OCI-LY7 (cell line): Measurements from ENCODE around the gene SPACA1. TPM values are rescaled to one million over a fixed set of nuclear protein-coding genes. Genes with fewer than 3 reads are reported as not detected.

Source experiments
- BruUV-seq: library from RNA; stranded (reverse); fragments of 400-500 nt; replicated peaks from 2 replicates; lab custom pipeline; 2021; lab: Mats Ljungman, UMichigan
- CTCF ChIA-PET: fragments of 300-600 bp; sonication (Branson Sonifier 250); formaldehyde crosslinking; loops from one replicate; lab custom pipeline; 2022; ENCODE audit warnings: antibody characterized with exemption; ENCODE audit not compliant: unreplicated experiment; lab: Charles Lee
- POLR2A ChIA-PET: fragments of 300-600 bp; sonication (Branson Sonifier 250); formaldehyde crosslinking; loops from one replicate; lab custom pipeline; 2022; ENCODE audit warnings: antibody characterized with exemption; lab: Charles Lee
- DNase-seq: peaks from one replicate; pipeline ENCODE4 v3.0.0-alpha.2; 2015; ENCODE audit warnings: low spot score
- H2AFZ ChIP-seq: fragments of 200-600 bp; sonication (generic), shearing (Covaris generic); 2 replicates; pipeline ENCODE4 v1.6.1; 2014; ENCODE audit warnings: mild to moderate bottlenecking, antibody characterized with exemption, low read length, moderate library complexity
- H3K27ac ChIP-seq: fragments of 200-600 bp; sonication (generic); 2 replicates; pipeline ENCODE4 v1.5.1; 2014; ENCODE audit warnings: mixed run types, low read depth, mild to moderate bottlenecking, moderate library complexity, low read length, inconsistent platforms; ENCODE audit not compliant: poor library complexity, severe bottlenecking
- H3K36me3 ChIP-seq: fragments of 200-600 bp; sonication (generic); 2 replicates; pipeline ENCODE4 v1.6.1; 2014; ENCODE audit warnings: mild to moderate bottlenecking, antibody characterized with exemption, low read length, moderate library complexity, mixed read lengths; ENCODE audit not compliant: insufficient read depth
- H3K4me1 ChIP-seq: fragments of 200-600 bp; sonication (generic); 2 replicates; pipeline ENCODE4 v1.5.1; 2014; ENCODE audit warnings: mild to moderate bottlenecking, low read length; ENCODE audit not compliant: insufficient read depth, poor library complexity, severe bottlenecking
- H3K4me2 ChIP-seq: fragments of 200-600 bp; sonication (generic); 2 replicates; pipeline ENCODE4 v1.6.1; 2014; ENCODE audit warnings: mild to moderate bottlenecking, low read length
- H3K4me3 ChIP-seq: fragments of 200-600 bp; sonication (generic); 2 replicates; pipeline ENCODE4 v1.5.1; 2014; ENCODE audit warnings: mild to moderate bottlenecking, low read depth, low read length; ENCODE audit not compliant: poor library complexity, severe bottlenecking
- H3K79me2 ChIP-seq: fragments of 200-600 bp; sonication (generic); 2 replicates; pipeline ENCODE4 v1.6.1; 2016; ENCODE audit warnings: low read depth, mild to moderate bottlenecking, low read length, moderate library complexity, mixed read lengths; ENCODE audit not compliant: insufficient read depth
- H3K9me2 ChIP-seq: fragments of 200-600 bp; sonication (generic); 2 replicates; pipeline ENCODE4 v1.6.1; 2016; ENCODE audit warnings: mild to moderate bottlenecking, low read length, mixed read lengths; ENCODE audit not compliant: insufficient read depth
- H3K9me3 ChIP-seq: fragments of 200-600 bp; sonication (generic); 2 replicates; pipeline ENCODE4 v1.6.1; 2014; ENCODE audit warnings: mild to moderate bottlenecking, mixed run types, low read length, mixed read lengths
- H4K20me1 ChIP-seq: fragments of 200-600 bp; sonication (generic); 2 replicates; pipeline ENCODE4 v1.6.1; 2014; ENCODE audit warnings: mild to moderate bottlenecking, antibody characterized with exemption, low read length, moderate library complexity, mixed read lengths; ENCODE audit not compliant: insufficient read depth
- EZH2phosphoT487 ChIP-seq: fragments of 200-600 bp; sonication (generic); IDR thresholded peaks from 2 replicates; pipeline ENCODE4 v1.6.1; 2018; ENCODE audit warnings: low read depth, borderline replicate concordance, mild to moderate bottlenecking, mixed run types, antibody characterized with exemption, low read length, moderate library complexity, mixed read lengths
- intact Hi-C: fragments of 100-400 bp; cut with micrococcal nuclease; formaldehyde crosslinking; loops from one replicate; pipeline ENCODE4 v1.10.0; 2022; ENCODE audit not compliant: unreplicated experiment
- total RNA-seq, 2 experiments: library from RNA; depleted of rRNA in 1 of 2; stranded (reverse); fragments of >200 nt in 1 of 2; shearing (Covaris generic) in 1 of 2; gene quantifications; 2 replicates each; pipeline ENCODE4 v1.2.3, GENCODE V29; 2014 to 2022
- TF ChIP-seq, protein P1 (sequence below): fragments of 200-600 bp; sonication (generic); conservative IDR thresholded peaks from 2 replicates; pipeline ENCODE4 v1.5.1; 2014; ENCODE audit warnings: mild to moderate bottlenecking, antibody characterized with exemption, low read length, moderate library complexity, mixed read lengths

Gene SPACA1
- total RNA-seq, 2 experiments from 2014 or later, result not detected

DNA sequence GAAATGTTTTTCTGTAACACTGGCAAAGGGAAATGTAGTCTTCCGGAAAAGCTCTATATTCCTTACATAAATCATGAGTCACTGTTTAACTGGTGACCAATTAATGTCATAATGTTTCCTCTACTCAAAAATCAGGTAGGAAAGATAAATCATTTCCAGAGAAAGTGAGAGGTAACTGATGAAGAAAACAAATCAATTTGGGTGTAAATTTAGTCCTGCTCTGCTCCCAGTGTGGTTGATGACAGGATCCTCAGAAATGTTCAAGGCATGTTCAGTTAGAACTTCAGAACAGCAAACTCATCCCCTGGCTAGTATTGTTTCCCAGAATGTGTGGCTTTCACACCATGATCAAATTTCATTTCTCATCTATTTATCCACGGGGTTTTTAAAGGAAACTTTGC is 38.8 kb upstream of the SPACA1 start:
- POLR2A ChIA-PET, result interaction anchor here (0.5 to 1.2 kb wide), 5 partner anchors 20 to 1115 kb away, joined by 3 to 4 read pairs (median 3); no protein-coding TSS in a partner anchor
- CTCF ChIA-PET, result no interaction called here
- H3K4me2 ChIP-seq, result no peak overlapping the region

DNA sequence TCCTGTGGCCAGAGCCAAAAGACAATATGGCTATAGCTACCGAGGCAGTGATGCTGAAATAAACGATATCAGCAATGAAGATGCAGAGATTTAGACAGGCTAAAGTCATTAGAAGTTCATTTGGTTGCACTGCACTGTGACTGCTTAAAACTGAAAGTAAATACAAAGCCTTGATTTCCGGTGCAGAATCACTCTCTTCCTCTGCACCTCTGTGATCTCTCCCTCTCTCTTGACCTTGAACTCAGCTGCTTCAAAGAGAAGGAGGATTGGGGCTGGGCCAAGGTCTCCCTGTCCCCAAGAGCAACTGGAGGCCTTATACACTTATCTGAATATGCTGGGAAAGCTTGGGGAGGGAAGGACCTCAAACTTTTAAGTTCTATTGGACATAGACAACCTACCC is 34.6 kb upstream of the SPACA1 start:
- Histone ChIP-seq H3K4me3 (peak overlapping the region; percentile 45), H3K27ac (peak overlapping the region; percentile 60), H3K79me2 (no peaks in the 10 kb centered on the region), H3K9me3 (peaks cover 7% of the 10 kb centered on the region; the same call in 1 of the 2 replicates), H3K4me1 (peaks cover 24% of the 10 kb centered on the region), H3K36me3 (no peaks in the 10 kb centered on the region), H3K4me2 (peak overlapping the region; percentile 55), H4K20me1 (no peaks in the 10 kb centered on the region), H3K9me2 (no peaks in the 10 kb centered on the region), H2AFZ (peak overlapping the region; percentile 91)
- intact Hi-C loops, result loop anchor here (5.0 kb wide), 1 partner anchor 181 kb away; no protein-coding TSS in a partner anchor
- BruUV-seq, result no TSS peak
- TF ChIP-seq, protein P1, sequence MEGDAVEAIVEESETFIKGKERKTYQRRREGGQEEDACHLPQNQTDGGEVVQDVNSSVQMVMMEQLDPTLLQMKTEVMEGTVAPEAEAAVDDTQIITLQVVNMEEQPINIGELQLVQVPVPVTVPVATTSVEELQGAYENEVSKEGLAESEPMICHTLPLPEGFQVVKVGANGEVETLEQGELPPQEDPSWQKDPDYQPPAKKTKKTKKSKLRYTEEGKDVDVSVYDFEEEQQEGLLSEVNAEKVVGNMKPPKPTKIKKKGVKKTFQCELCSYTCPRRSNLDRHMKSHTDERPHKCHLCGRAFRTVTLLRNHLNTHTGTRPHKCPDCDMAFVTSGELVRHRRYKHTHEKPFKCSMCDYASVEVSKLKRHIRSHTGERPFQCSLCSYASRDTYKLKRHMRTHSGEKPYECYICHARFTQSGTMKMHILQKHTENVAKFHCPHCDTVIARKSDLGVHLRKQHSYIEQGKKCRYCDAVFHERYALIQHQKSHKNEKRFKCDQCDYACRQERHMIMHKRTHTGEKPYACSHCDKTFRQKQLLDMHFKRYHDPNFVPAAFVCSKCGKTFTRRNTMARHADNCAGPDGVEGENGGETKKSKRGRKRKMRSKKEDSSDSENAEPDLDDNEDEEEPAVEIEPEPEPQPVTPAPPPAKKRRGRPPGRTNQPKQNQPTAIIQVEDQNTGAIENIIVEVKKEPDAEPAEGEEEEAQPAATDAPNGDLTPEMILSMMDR, result no peak
- TF ChIP-seq EZH2phosphoT487, result no peak
- ChIA-PET POLR2A (interaction anchor here (0.7 to 1.9 kb wide), 5 partner anchors 8 to 135 kb away, joined by 3 to 9 read pairs (median 6); no protein-coding TSS in a partner anchor), CTCF (interaction anchor here (0.8 to 1.0 kb wide), 2 partner anchors 21 to 29 kb away, joined by 3 read pairs; no protein-coding TSS in a partner anchor)
- DNase-seq, result peak; percentile 84

More for the DNA sequence above, 38.8 kb upstream of the SPACA1 start:
- no peak for TF ChIP-seq EZH2phosphoT487
- TF ChIP-seq, protein P1, result no peak
- Histone ChIP-seq H3K27ac (no peak overlapping the region), H3K4me1 (peaks cover 23% of the 10 kb centered on the region), H3K9me2 (no peaks in the 10 kb centered on the region), H3K79me2 (no peaks in the 10 kb centered on the region), H2AFZ (peak overlapping the region; percentile 15; the same call in 1 of the 2 replicates), H3K4me3 (no peak overlapping the region), H3K9me3 (no peaks in the 10 kb centered on the region), H3K36me3 (no peaks in the 10 kb centered on the region), H4K20me1 (no peaks in the 10 kb centered on the region)
- DNase-seq, result no peak
- no TSS peak for BruUV-seq
- intact Hi-C loops, result no loop called here

DNA sequence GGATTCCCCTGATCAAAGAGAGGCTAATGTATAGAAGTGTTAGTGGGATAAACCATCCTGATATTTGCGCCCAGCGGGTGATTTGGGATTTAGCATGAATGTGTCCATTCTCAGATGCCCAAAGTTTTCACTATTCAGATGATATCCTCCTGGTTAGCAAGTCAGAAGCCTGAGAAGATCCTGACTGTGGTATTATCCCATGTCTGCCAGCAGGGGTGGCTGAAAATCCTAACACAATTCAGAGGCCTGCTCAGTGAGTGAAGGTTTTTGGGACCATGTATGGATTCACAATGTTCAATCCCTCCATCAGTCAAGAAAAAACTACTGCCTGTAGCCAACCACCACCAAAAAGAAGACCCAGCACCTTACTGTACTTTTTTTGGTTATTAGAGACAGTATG is 34.1 kb upstream of the SPACA1 start:
- intact Hi-C loops, result loop anchor here (5.0 kb wide), 1 partner anchor 181 kb away; no protein-coding TSS in a partner anchor
- peaks cover 7% of the 10 kb centered on the region; the same call in 1 of the 2 replicates for H3K9me3 ChIP-seq
- peak overlapping the region; percentile 91 for H2AFZ ChIP-seq
- no TSS peak for BruUV-seq
- peaks cover 21% of the 10 kb centered on the region for H3K4me1 ChIP-seq
- peak overlapping the region; percentile 55 for H3K4me2 ChIP-seq
- TF ChIP-seq EZH2phosphoT487, result no peak
- TF ChIP-seq, protein P1, result peak; percentile 67
- H4K20me1 ChIP-seq, result no peaks in the 10 kb centered on the region
- peak; percentile 41 for DNase-seq
- no peaks in the 10 kb centered on the region for H3K36me3 ChIP-seq
- H3K79me2 ChIP-seq, result no peaks in the 10 kb centered on the region
- ChIA-PET CTCF (no interaction called here), POLR2A (interaction anchor here (0.7 kb wide), 1 partner anchor 125 kb away, joined by 4 read pairs; no protein-coding TSS in a partner anchor)
- H3K4me3 ChIP-seq, result peak overlapping the region; percentile 45
- no peaks in the 10 kb centered on the region for H3K9me2 ChIP-seq
- peak overlapping the region; percentile 60 for H3K27ac ChIP-seq
